Stimulated activated CD4-positive, alpha-beta T cell treated with anti-CD3 and anti-CD28 coated beads, Interleukin-2, amount 100 ng/mL, for 24 hours (primary cell): Measurements from ENCODE around the gene TAS2R46.
A peak's percentile ranks its signal among the peaks of the same experiment; 100 is the strongest.
"Not testable (repeated sequence)": the region's sequence is repeated elsewhere in the genome, so short reads cannot be mapped to it uniquely, and the experiment has no call there.

Source experiments
- DNase-seq, 2 donors: peaks; one replicate each; pipeline ENCODE4 v3.0.0-alpha.2; 2020

TAS2R46 gene, protein sequence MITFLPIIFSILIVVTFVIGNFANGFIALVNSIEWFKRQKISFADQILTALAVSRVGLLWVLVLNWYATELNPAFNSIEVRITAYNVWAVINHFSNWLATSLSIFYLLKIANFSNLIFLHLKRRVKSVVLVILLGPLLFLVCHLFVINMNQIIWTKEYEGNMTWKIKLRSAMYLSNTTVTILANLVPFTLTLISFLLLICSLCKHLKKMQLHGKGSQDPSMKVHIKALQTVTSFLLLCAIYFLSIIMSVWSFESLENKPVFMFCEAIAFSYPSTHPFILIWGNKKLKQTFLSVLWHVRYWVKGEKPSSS

DNA sequence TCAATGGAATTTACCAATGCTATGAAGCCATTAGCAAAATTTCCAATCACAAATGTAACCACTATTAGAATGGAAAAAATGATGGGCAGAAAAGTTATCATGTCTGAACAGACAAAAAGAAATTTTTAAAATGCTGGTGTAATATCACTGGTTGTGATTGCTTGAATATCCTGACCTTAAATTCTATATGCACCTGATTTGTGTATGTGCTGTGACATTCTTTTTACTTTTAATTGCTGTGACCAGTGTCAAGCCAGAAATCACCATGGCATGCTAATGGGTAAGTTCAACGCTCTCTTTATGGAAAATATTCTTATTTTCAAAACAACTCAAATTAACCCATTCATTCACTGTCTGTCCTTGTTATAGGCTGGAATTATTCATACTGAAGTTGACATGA is at the start of gene TAS2R46:
TSS of gene TAS2R46 (minus strand) at position 101 of the 400 bp plus-strand sequence. CDS start at position 101, 0 bp downstream.
- not testable (repeated sequence) for DNase-seq

DNA sequence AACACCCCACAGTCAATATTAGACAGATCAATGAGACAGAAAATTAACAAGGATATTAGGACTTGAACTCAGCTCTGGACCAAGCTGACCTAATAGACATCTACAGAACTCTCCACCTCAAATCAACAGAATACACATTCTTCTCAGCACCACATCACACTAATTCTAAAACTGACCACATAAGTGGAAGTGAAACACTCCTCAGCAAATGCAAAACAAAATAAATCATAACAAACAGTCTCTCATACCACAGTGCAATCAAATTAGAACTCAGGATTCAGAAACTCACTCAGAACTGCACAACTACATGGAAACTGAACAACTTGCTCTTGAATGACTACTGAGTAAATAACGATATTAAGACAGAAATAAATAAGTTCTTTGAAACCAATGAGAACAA is 49.1 kb upstream of the TAS2R46 start:
- not testable (repeated sequence) for DNase-seq

- no peak for DNase-seq
These were observed 46.8 kb upstream of the TAS2R46 start for GRCh38 chr12:11108862-11109261.

- DNase-seq = no peak
These were observed 45.6 kb upstream of the TAS2R46 start for GRCh38 chr12:11107719-11108118.

DNA sequence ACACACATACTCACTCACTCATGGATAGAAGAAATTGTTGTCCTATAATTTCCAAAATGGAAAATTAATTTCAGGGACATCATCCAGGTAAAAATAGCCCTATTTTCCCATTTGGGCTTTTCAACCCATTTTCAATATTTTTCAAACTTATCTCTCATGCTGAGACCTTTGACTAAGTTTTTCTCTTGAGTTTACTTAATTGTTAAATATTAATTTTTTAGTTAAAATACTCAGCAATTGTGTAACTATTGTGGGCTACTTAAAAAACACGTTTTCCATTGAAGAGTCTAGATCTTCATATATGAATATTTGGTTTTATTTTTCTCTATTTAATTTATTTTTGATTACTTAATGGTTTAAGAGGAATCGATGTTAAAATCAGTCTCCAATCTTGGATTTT is 44.2 kb upstream of the TAS2R46 start:
- no peak for DNase-seq

- DNase-seq = no peak
These were observed 43.5 kb upstream of the TAS2R46 start for GRCh38 chr12:11105546-11105945.

- not testable (repeated sequence) for DNase-seq
These were observed 32.8 kb upstream of the TAS2R46 start for GRCh38 chr12:11094910-11095309.

- DNase-seq = no peak
These were observed 30.0 kb upstream of the TAS2R46 start, which contains the start of gene TAS2R43 for GRCh38 chr12:11092128-11092527. TAS2R43 (minus strand) TSS chr12:11092313; CDS start chr12:11092229, 84 bp downstream.

DNA sequence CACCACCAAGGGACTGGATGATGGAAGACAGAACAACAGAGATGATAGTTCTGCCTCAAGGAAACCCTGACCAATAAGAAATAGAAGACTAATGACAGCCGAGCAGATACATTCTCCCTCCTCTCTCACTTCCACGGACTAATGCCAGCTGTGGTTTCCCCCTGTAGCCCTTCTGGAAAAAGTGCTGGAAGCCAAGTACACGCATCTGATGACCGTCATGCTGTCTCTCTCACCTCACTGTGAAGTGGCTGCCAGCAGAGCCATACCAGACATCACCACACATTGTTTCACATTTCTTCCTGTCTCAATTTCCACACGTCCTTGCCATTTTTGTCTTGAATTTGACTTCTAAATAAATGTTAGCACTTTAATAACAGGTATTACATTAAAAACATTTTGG is 27.2 kb upstream of the TAS2R46 start:
- no peak for DNase-seq

DNA sequence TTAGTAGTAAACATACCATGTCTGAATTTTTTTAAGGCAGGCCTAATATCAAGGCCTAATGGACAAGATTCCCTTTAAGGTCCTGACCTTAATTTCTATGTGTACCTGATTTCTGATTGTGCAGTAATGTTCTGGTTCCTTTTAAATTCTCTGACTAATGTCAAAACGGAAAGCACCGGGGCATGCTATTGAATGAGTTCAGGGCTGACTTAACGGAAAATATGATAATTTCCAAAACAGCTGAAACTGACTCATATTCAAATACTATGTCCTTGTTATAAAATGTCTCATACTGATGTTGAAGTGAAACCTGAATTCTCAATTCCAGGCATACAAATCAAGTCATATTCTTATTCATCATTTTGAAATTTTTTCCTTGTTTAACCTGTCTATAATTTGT is 23.3 kb upstream of the TAS2R46 start:
- DNase-seq = peak in 1 of 2 donors; percentile 33

GRCh38 chr12:11081987-11082386 is 19.9 kb upstream of the TAS2R46 start:
- no peak for DNase-seq

GRCh38 chr12:11078246-11078645 is 16.2 kb upstream of the TAS2R46 start:
- DNase-seq = no peak

DNA sequence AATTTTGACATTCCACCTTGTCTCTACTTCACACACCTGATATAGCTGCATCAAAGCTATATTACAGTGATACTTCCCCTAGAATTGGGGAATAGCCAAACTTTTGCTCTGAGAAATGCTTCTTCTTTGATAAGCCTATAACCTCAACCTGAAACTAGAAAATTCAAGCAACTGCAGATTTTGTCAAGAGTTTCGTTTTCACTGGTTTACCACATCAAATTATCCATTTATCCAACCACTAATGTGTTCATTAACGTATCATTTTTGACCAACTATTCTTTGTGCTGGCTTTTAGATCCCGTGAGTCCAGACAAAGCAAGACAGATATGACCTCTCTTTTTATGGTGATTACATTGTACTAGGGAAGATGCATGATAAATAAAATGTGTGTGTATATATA is 13.5 kb upstream of the TAS2R46 start:
- no peak for DNase-seq

GRCh38 chr12:11071414-11071813 is 9.3 kb upstream of the TAS2R46 start:
- no peak for DNase-seq

DNA sequence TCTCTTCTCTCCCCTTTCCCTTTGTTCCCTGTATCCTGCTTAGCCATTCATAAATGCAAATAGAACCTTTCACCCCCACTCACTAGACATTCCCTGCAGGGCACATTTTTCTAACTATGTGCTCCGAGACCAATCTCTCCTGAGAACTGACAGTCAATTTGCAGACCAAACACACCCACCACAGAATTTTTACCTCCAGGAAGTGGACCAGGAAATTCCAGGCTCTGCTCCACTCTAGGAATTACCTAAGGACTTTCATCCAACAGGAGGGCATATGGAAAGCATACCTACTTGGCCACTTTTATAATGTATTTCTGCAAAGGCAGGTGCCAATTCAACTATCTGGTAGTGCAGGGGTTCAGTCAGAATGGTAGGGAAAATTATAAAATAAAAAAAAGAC is 8.9 kb upstream of the TAS2R46 start:
- DNase-seq = no peak

DNA sequence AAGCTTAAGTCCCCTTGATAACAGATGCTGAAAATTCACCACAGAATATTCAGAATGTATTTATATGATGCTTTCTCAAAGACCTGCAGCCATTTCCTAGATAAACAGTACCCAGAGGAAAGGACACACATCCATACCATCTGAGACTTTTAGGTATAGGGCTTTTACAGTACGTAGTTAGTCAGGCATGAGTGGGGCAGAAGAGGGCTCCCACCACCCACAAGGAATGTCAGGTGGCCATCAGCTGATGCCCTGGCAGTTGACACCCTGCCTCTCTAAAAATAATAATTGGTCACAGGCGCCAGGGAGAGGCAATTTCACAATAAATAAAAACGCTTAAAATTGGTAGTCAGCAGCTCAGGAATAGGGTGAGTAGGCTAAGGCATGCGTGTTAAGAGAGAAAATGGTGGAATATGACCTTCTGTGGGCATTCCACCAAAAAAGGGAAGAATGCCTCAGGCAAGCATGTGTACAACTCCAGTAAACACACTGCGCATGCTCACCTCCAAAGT is 7.8 kb upstream of the TAS2R46 start:
- DNase-seq = no peak

- no peak for DNase-seq
These were observed 5.4 kb upstream of the TAS2R46 start for GRCh38 chr12:11067514-11067913.

- DNase-seq = no peak
These were observed 2.3 kb downstream of the TAS2R46 start for GRCh38 chr12:11059784-11060183.

DNA sequence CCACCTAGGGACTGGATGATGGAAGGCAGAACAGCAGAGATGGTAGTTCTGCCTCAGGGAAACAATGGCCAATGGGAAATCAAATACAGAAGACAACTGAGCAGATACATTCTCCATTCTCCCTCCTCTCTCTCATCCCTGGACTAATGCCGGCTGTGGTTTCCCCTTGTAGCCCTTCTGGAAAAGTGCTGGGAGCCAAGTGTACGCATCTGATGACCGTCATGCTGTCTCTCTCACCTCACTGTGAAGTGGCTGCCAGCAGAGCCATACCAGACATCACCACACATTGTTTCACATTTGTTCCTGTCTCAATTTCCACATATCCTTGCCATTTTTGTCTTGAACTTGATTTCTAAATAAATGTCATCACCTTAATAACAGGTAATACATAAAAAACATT is 3.1 kb downstream of the TAS2R46 start:
- DNase-seq = no peak

DNA sequence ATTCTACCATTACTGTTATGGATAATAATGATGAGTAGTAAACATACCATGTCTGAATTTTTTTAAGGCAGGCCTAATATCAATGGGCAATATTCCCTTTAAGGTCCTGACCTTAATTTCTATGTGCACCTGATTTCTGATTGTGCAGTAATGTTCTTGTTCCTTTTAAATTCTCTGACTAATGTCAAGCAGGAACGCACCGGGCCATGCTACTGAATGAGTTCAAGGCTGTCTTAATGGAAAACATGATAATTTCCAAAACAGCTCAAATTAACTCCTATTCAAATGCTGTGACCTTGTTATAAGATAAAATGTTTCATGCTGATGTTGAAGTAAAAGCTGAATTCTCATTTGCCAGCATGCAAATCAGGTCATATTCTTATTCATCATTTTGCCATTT is 6.8 kb downstream of the TAS2R46 start:
- DNase-seq = no peak

DNA sequence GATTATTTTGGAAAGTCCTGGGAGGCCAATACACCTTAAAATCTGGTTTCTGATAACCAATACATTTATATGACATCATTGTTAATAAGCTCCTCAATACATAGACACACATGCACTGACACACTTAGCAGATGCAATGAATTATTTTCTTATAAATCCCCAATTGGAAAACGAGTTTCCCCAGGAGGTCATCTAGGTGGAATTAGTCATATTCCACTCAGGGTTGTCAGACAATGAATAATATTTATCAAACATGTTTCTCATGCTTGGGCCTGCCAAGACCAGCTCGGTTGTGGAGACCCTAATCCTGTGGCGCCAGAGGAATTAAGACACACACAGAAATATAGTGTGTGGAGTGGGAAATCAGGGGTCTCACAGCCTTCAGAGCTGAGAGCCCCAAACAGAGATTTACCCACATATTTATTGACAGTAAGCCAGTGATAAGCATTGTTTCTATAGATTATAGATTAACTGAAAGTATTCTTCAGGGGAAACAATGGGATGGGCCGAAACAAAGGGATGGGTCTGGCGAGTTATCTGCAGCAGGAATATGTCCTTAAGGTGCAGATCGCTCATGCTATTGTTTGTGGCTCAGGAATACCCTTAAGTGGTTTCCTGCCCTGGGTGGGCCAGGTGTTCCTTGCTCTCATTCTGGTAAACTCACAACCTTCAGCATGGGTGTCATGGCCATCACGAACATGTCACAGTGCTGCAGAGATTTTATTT is 12.1 kb downstream of the TAS2R46 start:
- DNase-seq = not testable (repeated sequence)

- DNase-seq = not testable (repeated sequence)
These were observed 20.7 kb downstream of the TAS2R46 start for GRCh38 chr12:11041366-11041765.

DNA sequence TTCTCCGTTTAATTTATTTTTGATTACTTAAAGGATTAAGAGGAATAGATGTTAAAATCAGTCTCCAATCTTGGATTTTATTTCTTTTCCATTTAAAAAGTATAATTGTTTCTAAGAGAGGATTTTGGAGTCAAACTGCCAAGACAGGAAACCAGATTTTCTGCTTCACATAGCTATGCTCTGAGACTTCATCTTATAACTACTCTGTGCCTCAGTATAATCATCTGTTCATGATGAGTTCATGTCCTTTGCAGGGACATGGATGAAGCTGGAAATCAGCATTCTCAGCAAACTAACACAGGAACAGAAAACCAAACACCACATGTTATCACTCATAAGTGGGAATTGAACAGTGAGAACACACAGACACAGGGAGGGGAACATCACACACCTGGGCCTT is 21.9 kb downstream of the TAS2R46 start:
- DNase-seq = no peak

DNA sequence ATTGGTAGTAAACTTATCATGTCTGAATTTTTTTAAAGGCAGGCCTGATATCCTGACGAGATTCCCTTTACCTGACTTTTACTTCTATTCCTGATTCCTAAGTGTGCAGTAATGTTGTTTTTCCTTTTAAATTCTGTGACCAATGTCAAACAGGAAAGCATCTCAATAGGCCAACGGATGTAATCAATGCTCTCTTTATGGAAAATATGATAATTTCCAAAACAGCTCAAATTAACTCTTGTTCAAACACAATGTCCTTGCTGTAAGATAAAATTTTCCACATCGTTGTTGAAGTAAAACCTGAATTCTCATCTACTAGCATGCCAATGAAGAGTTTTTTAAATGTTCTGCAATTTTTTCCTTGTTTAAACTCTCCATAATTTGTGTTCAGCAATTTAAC is 22.9 kb downstream of the TAS2R46 start:
- no peak for DNase-seq
